Muscle layer of duodenum (tissue), 2 donors: ENCODE results near the gene GRIPAP1.

ENCODE experiments used
- H3K27ac ChIP-seq: one replicate; pipeline ENCODE4 v1.7.0; 2013; ENCODE audit warnings: mild to moderate bottlenecking, low read length
- H3K27me3 ChIP-seq: one replicate; pipeline ENCODE4 v1.7.0; 2013; ENCODE audit warnings: low read depth, mild to moderate bottlenecking, control low read depth, low read length
- H3K36me3 ChIP-seq, 2 donors: one replicate each; pipeline ENCODE4 v1.7.0; 2013; ENCODE audit warnings: low read length in 2 of 2, control low read depth in 1 of 2, mild to moderate bottlenecking in 1 of 2; ENCODE audit not compliant: insufficient read depth in 2 of 2, control insufficient read depth in 1 of 2
- H3K4me1 ChIP-seq, 2 donors: one replicate each; pipeline ENCODE4 v1.7.0; 2013; ENCODE audit warnings: low read length in 2 of 2, mild to moderate bottlenecking in 2 of 2, control low read depth in 1 of 2, moderate library complexity in 1 of 2; ENCODE audit not compliant: insufficient read depth in 2 of 2, control insufficient read depth in 1 of 2
- H3K4me3 ChIP-seq, 2 donors: one replicate each; pipeline ENCODE4 v1.7.0; 2013; ENCODE audit warnings: low read length in 2 of 2, low read depth in 1 of 2, mild to moderate bottlenecking in 1 of 2
- H3K9me3 ChIP-seq, 2 donors: one replicate each; pipeline ENCODE4 v1.7.0; 2013; ENCODE audit warnings: low read length in 2 of 2, control low read depth in 1 of 2, mild to moderate bottlenecking in 1 of 2; ENCODE audit not compliant: control insufficient read depth in 1 of 2
- donor health status: healthy.

Gene GRIPAP1

DNA sequence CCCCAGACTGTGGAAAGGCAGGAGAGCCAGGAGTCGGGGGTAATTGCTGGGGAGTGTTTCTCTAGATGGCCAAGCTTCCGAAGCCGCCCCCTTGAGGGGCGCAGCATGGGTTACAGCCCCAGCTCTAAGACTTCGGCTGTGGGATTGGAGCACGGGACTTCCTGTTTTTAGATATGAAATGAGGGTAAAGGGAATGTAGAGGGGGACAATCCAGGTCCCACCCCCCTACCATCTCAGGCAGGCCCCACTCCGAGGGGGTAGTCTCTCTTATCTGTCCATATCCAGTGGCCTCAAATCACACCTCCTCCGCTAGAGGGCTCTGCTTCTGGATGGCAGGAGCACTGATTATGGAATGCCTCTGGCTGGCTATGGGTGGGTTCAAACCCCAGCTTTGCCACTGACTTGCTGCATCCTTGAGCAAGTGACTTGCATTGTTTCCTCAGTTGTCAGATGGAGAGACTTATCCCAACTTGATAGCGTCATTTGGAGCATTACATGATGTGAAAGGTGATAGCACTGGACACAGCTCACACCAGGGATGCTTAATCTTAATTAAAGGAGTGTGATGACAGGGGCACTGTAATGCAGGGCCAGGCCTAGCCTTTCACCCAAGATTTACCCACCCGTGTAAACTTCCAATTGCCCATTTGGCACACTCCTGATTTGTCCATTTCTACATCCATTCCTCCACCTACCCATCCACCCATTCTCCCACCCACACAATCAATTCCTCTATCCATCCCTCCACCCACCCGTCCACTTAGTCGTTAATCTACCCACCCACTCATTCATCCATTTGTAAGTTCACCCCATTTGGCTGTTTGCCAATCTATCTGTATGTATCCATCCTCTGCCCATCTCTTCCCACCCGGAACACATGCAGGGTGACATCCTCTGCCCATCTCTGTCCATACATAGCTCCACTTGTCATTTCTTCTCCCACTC is 29.6 kb downstream of the GRIPAP1 start:
- Histone ChIP-seq H3K27ac (no peak overlapping the region), H3K36me3 (peaks cover 7 to 9% of the 10 kb centered on the region in 2 donors), H3K9me3 (no peaks in the 10 kb centered on the region), H3K4me1 (peaks cover 0 to 5% of the 10 kb centered on the region in 2 donors), H3K27me3 (no peaks in the 10 kb centered on the region), H3K4me3 (peak overlapping the region; percentile 46 to 59)

DNA sequence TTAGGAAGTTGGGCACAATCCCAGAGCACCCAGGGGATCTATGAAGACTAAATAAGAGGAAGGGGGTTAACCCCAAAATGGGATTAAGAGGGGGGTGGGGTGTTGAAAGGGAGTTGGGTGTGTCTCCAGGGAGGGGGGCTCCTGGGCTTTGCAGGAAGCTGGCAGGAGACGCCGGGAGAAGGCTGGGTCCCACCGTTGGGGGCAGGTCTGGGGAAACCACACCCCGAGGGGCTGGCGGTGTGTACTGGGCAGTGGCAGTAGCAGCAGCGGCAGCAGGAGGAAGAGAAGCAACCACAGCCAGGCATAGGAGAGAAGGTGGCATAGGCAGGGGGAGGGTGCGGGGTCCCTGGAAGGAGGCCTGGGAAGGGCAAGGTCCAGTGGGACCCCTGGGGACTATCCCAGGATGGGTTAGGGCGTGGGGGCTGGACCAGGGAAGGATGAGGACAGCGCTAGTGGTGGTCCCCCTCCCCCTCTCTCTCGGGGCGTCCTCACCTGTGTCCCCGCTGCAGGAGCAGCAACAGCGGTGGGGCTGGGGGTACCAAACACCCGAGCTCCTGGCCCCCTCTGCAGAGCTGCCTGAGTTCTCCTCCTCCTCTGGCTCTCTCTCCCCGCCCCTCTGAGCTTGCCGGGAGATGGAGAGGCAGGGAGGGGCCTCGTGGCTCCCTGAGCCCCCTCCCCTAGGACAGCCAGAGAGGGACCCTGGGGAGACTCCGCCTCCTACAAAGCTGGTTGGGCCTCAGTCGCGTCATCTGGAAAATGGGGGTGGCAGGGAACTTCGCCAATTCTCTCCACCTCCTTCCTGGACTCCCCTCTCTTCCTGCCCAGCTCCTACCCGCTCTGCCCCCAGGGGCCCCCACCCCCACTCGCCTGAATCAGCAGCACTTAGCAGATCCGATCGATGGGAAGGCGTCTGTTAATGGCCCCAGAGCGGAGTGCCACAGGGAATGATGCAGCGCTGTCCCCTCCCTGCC is 30.5 kb downstream of the GRIPAP1 start, which contains the start of gene KCND1:
Gene KCND1, minus strand, starts transcription at position 596 of the 971 bp plus-strand sequence. CDS start 1,573 bp downstream, outside the sequence.
- no peak within 1 kb of the TSS for H3K27ac ChIP-seq
- peaks cover 0 to 5% of the 10 kb centered on the region in 2 donors for H3K4me1 ChIP-seq
- H3K9me3 ChIP-seq, result no peaks in the 10 kb centered on the region
- H3K4me3 ChIP-seq, result peak within 1 kb of the TSS; percentile 46 to 59
- H3K27me3 ChIP-seq, result no peaks in the 10 kb centered on the region
- H3K36me3 ChIP-seq, result peaks cover 7 to 9% of the 10 kb centered on the region in 2 donors

- no peak overlapping the region for H3K4me3 ChIP-seq
- H3K9me3 ChIP-seq, result no peaks in the 10 kb centered on the region
- H3K36me3 ChIP-seq, result peaks cover 0 to 4% of the 10 kb centered on the region in 2 donors
- H3K4me1 ChIP-seq, result peaks cover 0 to 5% of the 10 kb centered on the region in 2 donors
- no peak overlapping the region for H3K27ac ChIP-seq
- H3K27me3 ChIP-seq, result no peaks in the 10 kb centered on the region
These were observed 32.6 kb downstream of the GRIPAP1 start for GRCh38 chrX:48969471-48969870.

DNA sequence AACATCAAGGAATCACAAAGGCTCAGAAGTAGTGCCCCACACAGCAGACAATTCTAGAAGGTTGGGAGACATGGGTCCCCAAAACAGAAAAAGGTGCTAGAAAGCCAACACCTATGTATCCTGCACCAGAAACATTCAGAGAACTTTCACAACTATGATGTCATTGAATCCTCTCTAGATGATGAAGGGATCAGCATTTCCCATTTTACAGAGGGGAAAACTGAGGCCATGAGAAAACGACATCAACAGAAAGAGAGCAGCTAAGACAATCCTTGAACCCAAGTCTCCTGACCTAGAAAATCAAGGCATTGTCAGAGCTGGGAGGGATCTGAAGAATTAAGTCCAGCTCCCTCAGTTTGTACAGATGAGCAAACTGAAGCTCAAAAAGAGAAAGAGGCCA is 33.7 kb downstream of the GRIPAP1 start:
- no peaks in the 10 kb centered on the region for H3K9me3 ChIP-seq
- H3K36me3 ChIP-seq, result no peaks in the 10 kb centered on the region
- no peak overlapping the region for H3K4me3 ChIP-seq
- H3K27me3 ChIP-seq, result no peaks in the 10 kb centered on the region
- H3K27ac ChIP-seq, result no peak overlapping the region
- peaks cover 0 to 5% of the 10 kb centered on the region in 2 donors for H3K4me1 ChIP-seq

DNA sequence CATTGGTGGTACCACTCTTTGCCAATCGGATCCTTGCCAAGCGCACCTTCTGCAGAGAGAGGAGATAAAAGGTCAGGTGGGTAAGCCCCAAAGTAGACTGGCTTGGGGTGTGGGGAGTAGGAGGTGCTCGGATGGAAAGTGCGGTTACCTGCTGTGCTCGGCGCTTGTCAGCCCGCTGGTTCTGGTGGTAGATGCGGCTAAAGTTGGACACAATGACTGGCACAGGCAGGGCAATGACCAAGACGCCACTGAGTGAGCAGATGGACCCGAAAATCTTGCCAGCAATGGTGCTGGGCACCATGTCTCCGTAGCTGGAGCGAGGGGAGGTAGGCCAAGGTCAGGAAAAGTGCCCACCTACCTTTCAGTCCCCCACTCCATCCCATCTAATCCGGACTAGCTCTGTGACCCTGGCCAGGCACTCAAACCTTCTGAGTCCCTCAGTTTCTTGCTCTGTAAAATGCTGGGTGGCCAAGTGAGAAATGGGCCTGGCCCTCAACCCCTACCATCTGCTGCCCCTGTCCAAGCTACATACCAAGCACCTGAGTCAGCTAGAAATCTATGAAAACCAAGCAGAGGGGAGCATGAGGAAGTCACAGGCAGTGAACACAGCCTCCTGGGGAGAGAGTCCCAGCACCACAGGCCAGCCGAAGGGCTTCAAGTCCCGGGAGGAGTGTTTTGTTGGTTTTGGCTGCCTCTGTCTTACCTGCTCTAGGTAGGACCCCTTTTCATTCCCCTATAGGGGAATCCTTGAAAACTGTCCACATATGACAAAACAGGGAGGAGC is 35.1 kb downstream of the GRIPAP1 start:
- peaks cover 0 to 5% of the 10 kb centered on the region in 2 donors for H3K4me1 ChIP-seq

GRCh38 chrX:48965959-48966358 is 36.1 kb downstream of the GRIPAP1 start:
- H3K27me3 ChIP-seq, result no peaks in the 10 kb centered on the region
- H3K4me1 ChIP-seq, result no peaks in the 10 kb centered on the region
- no peaks in the 10 kb centered on the region for H3K36me3 ChIP-seq

More for the DNA sequence above, 35.1 kb downstream of the GRIPAP1 start:
- no peaks in the 10 kb centered on the region for H3K9me3 ChIP-seq
- H3K27me3 ChIP-seq, result no peaks in the 10 kb centered on the region
- H3K4me3 ChIP-seq, result no peak overlapping the region
- no peak overlapping the region for H3K27ac ChIP-seq
- H3K36me3 ChIP-seq, result no peaks in the 10 kb centered on the region

GRCh38 chrX:48961585-48962091 is 40.4 kb downstream of the GRIPAP1 start:
- H3K36me3 ChIP-seq, result peaks cover 0 to 4% of the 10 kb centered on the region in 2 donors
- H3K27ac ChIP-seq, result no peak overlapping the region
- H3K4me3 ChIP-seq, result no peak overlapping the region
- no peaks in the 10 kb centered on the region for H3K27me3 ChIP-seq
- no peaks in the 10 kb centered on the region for H3K9me3 ChIP-seq
- H3K4me1 ChIP-seq, result peaks cover 0 to 4% of the 10 kb centered on the region in 2 donors

More at GRCh38 chrX:48965959-48966358, 36.1 kb downstream of the GRIPAP1 start:
- Histone ChIP-seq H3K27ac (no peak overlapping the region), H3K4me3 (no peak overlapping the region), H3K9me3 (no peaks in the 10 kb centered on the region)

GRCh38 chrX:48960291-48960690 is 41.8 kb downstream of the GRIPAP1 start:
- Histone ChIP-seq H3K36me3 (peaks cover 4 to 6% of the 10 kb centered on the region in 2 donors), H3K4me1 (peaks cover 0 to 17% of the 10 kb centered on the region in 2 donors), H3K9me3 (no peaks in the 10 kb centered on the region), H3K27ac (no peak overlapping the region), H3K27me3 (no peaks in the 10 kb centered on the region), H3K4me3 (no peak overlapping the region)

- H3K4me1 ChIP-seq, result peaks cover 0 to 33% of the 10 kb centered on the region in 2 donors
- H3K27me3 ChIP-seq, result no peaks in the 10 kb centered on the region
- H3K9me3 ChIP-seq, result no peaks in the 10 kb centered on the region
- H3K36me3 ChIP-seq, result peaks cover 4 to 9% of the 10 kb centered on the region in 2 donors
- H3K4me3 ChIP-seq, result peak overlapping the region; percentile 42 to 53
- H3K27ac ChIP-seq, result peak overlapping the region; percentile 91
These were observed 43.4 kb downstream of the GRIPAP1 start for GRCh38 chrX:48958635-48959094.
